OCI-LY3 (cell line): ENCODE data around the gene ANKS1A.

Experiments
- CTCF ChIP-seq: fragments of 200-600, 300-600 bp; sonication (generic); IDR thresholded peaks from 2 replicates; pipeline ENCODE4 v1.5.1; 2014; ENCODE audit warnings: antibody characterized with exemption, low read length, low read depth
- EZH2phosphoT487 ChIP-seq: fragments of 200-600 bp; shearing (Covaris generic); IDR thresholded peaks from 2 replicates; pipeline ENCODE4 v1.6.1; 2018; ENCODE audit warnings: antibody characterized with exemption, mixed run types, low read depth

- TF ChIP-seq CTCF (no peak), EZH2phosphoT487 (no peak)
These were observed 28.3 kb upstream of the ANKS1A start for GRCh38 chr6:34860776-34861175.
